H1 (cell line): ENCODE data around the gene DCLK1.

Experiments
- POLR2AphosphoS5 ChIP-seq: IDR thresholded peaks from 2 replicates; pipeline ENCODE4 v1.6.1; 2011; ENCODE audit warnings: low read depth, low read length
- TF ChIP-seq, protein P1 (sequence below), 3 experiments: IDR thresholded peaks; 1 replicate in 2 of 3; 2 replicates in 1 of 3; pipeline versions ENCODE4 v1.5.1 to v1.6.1; 2011; ENCODE audit warnings: low read length in 3 of 3, mild to moderate bottlenecking in 3 of 3, inconsistent platforms in 2 of 3, low read depth in 1 of 3, moderate library complexity in 1 of 3; ENCODE audit not compliant: insufficient read depth in 1 of 3; ENCODE audit errors: control extremely low read depth in 1 of 3

DNA sequence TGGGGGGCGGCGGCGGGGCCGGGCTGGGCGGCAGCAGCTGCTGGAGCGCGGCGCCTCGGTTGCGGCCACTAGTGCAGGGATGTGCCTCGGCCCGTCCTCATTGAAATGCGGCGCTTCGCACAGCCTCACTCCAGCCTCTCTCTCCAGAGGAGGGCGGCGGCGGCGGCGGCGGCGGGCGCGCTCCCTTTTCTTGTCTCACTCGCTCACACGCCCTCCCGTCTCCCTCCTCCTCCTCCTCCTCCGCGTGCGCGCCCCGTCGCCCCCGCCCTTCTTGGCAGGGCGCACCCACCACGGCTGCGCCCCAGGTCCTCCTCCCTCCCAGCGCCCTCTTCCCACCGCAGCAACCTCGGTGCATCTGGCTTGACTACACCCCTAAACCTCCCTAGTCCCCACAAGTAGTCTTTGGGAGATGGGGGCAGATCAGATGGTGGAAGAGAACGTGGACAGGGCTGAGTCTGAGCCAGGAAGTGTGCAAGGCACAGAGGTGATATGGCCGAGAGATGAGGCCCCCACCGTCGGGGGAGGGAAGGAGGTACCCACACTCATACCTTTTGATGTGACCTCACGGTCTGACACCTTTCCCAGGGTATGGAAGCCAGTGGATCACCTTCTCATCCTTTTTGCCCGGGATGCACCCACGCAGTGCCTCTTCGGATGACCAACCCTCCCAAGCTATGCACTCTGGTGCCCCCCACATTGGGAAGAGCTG lies at the start of gene DCLK1:
- no peak for TF ChIP-seq POLR2AphosphoS5
- TF ChIP-seq, protein P1, sequence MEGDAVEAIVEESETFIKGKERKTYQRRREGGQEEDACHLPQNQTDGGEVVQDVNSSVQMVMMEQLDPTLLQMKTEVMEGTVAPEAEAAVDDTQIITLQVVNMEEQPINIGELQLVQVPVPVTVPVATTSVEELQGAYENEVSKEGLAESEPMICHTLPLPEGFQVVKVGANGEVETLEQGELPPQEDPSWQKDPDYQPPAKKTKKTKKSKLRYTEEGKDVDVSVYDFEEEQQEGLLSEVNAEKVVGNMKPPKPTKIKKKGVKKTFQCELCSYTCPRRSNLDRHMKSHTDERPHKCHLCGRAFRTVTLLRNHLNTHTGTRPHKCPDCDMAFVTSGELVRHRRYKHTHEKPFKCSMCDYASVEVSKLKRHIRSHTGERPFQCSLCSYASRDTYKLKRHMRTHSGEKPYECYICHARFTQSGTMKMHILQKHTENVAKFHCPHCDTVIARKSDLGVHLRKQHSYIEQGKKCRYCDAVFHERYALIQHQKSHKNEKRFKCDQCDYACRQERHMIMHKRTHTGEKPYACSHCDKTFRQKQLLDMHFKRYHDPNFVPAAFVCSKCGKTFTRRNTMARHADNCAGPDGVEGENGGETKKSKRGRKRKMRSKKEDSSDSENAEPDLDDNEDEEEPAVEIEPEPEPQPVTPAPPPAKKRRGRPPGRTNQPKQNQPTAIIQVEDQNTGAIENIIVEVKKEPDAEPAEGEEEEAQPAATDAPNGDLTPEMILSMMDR (IDR thresholded peaks at IDR 0.05; ENCODE audit: control extremely low read depth in 1 of 3, insufficient read depth in 1 of 3, low read depth in 1 of 3, low read length in 3 of 3): no peak
